ENCODE measurements around the gene VWA7. TPM values are rescaled to one million over a fixed set of nuclear protein-coding genes. Genes with fewer than 3 reads are reported as not detected.

VWA7 gene
- polyA plus RNA-seq, 1 of the 3 experiments (the other 2 are of a cell fraction) = 0.56 TPM

DNA sequence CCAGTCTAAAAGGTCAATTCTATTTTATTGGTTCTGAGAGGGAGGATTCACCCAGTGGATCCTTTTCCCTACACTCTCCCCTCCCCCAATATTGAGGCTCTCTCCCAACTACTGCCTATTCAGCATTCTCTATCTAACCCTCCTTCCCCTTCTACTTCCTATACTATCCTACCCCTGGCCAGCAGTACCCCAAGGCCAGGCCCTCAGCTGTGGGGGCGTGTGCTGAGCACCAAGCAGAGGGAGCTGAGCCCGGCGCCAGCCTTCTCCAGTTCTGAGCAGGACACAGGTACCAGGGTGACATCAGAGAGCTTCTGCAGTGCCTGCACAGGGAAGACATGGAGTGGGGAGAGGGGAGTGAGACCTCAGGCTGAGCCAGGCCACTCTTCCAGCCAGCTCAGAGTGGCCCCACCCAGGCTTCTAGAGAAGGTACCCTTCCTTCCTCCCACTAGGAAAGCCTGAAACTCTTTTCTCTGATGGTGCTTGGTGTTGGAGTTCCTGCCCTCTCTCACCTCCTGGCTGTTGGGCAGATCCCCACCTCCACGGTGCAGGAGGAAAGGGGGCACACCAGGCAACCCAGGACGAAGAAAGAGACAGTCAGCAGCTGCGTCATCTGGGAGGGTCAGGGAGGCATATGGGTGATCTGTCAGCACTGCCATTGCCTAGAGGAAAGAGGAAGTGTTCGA, 50.0 kb downstream of the VWA7 start (continued):
- TF ChIP-seq, protein P1, sequence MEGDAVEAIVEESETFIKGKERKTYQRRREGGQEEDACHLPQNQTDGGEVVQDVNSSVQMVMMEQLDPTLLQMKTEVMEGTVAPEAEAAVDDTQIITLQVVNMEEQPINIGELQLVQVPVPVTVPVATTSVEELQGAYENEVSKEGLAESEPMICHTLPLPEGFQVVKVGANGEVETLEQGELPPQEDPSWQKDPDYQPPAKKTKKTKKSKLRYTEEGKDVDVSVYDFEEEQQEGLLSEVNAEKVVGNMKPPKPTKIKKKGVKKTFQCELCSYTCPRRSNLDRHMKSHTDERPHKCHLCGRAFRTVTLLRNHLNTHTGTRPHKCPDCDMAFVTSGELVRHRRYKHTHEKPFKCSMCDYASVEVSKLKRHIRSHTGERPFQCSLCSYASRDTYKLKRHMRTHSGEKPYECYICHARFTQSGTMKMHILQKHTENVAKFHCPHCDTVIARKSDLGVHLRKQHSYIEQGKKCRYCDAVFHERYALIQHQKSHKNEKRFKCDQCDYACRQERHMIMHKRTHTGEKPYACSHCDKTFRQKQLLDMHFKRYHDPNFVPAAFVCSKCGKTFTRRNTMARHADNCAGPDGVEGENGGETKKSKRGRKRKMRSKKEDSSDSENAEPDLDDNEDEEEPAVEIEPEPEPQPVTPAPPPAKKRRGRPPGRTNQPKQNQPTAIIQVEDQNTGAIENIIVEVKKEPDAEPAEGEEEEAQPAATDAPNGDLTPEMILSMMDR (IDR thresholded peaks at IDR 0.05) = no peak

DNA sequence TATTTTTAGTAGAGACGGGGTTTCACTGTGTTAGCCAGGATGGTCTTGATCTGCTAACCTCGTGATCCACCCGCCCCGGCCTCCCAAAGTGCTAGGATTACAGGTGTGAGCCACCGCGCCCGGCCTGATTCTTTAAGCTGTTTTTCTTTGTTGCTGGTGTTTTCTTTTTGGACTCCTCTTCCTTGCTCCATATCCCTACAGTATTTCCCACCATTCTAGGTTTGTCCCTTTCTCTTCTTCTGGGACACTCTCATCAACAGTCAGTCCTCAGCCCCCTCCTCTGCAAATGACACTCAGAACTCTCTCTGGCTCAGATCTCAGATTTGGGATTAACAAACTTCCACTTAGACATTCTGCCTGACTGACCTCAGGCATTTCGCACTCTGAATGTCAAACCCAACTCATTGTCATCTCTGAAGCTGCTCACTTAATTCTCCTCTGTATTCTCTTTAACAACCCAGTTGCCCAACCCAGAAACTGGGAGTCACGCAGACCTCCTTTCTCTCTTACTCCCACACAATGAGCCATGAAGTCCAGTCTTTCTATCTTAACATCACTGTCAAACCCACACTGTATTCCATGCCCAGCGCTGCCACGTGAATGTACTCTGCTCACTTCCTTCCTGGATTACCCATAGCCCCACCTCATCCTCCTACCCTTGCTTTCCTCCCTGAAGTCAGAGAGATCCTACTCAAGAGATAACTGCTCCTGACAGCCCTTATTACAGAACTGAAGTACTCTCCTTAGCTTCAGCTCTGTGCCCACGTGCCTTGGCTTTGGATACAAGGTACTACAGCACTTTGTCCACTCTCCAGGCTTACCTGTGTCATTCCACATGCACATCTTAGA, 51.4 kb downstream of the VWA7 start:
- H3K4me2 ChIP-seq = no peak overlapping the region
- CTCF ChIA-PET = no interaction called here
- H3K27ac ChIP-seq (ENCODE audit: low read depth in 2 of 2, low read length in 1 of 2) = no peak overlapping the region
- H3K9me3 ChIP-seq = no peaks in the 10 kb centered on the region
- no peak overlapping the region for H3K4me3 ChIP-seq (ENCODE audit: low read depth in 2 of 2, low read length in 1 of 2)
- H3K4me1 ChIP-seq (ENCODE audit: control insufficient read depth in 1 of 2, insufficient read depth in 2 of 2, low read depth in 1 of 2, low read length in 1 of 2) = peaks cover 11 to 12% of the 10 kb centered on the region in 2 experiments; a peak in 1 of 4 replicates
- WGBS (ENCODE audit: low lambda C conversion rate) = 92% methylated on average over 12 of the region's 12 CpGs
- peaks cover 13% of the 10 kb centered on the region; the same call in 1 of the 2 replicates for H3K79me2 ChIP-seq (ENCODE audit: insufficient read depth)
- TF ChIP-seq GABPA (IDR thresholded peaks at IDR 0.05; ENCODE audit: low read depth) (no peak), FOSL2 (IDR thresholded peaks at IDR 0.05; ENCODE audit: borderline replicate concordance, low read depth) (no peak), ELF1 (IDR thresholded peaks at IDR 0.05) (no peak), SIN3A (IDR thresholded peaks at IDR 0.05; ENCODE audit: borderline replicate concordance, low read depth, low read length) (no peak), RCOR1 (IDR thresholded peaks at IDR 0.05; ENCODE audit: low read length) (no peak), TEAD4 (IDR thresholded peaks at IDR 0.05; ENCODE audit: borderline replicate concordance, insufficient read depth) (no peak), RAD21 (IDR thresholded peaks at IDR 0.05; ENCODE audit: low read length) (no peak)
- TF ChIP-seq, protein P2, sequence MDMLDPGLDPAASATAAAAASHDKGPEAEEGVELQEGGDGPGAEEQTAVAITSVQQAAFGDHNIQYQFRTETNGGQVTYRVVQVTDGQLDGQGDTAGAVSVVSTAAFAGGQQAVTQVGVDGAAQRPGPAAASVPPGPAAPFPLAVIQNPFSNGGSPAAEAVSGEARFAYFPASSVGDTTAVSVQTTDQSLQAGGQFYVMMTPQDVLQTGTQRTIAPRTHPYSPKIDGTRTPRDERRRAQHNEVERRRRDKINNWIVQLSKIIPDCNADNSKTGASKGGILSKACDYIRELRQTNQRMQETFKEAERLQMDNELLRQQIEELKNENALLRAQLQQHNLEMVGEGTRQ (IDR thresholded peaks at IDR 0.05; ENCODE audit: borderline replicate concordance, low read depth, low read length) = no peak
- TF ChIP-seq, protein P3, sequence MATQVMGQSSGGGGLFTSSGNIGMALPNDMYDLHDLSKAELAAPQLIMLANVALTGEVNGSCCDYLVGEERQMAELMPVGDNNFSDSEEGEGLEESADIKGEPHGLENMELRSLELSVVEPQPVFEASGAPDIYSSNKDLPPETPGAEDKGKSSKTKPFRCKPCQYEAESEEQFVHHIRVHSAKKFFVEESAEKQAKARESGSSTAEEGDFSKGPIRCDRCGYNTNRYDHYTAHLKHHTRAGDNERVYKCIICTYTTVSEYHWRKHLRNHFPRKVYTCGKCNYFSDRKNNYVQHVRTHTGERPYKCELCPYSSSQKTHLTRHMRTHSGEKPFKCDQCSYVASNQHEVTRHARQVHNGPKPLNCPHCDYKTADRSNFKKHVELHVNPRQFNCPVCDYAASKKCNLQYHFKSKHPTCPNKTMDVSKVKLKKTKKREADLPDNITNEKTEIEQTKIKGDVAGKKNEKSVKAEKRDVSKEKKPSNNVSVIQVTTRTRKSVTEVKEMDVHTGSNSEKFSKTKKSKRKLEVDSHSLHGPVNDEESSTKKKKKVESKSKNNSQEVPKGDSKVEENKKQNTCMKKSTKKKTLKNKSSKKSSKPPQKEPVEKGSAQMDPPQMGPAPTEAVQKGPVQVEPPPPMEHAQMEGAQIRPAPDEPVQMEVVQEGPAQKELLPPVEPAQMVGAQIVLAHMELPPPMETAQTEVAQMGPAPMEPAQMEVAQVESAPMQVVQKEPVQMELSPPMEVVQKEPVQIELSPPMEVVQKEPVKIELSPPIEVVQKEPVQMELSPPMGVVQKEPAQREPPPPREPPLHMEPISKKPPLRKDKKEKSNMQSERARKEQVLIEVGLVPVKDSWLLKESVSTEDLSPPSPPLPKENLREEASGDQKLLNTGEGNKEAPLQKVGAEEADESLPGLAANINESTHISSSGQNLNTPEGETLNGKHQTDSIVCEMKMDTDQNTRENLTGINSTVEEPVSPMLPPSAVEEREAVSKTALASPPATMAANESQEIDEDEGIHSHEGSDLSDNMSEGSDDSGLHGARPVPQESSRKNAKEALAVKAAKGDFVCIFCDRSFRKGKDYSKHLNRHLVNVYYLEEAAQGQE (IDR thresholded peaks at IDR 0.05; ENCODE audit: low read depth, low read length) = no peak
- TF ChIP-seq, protein P4, sequence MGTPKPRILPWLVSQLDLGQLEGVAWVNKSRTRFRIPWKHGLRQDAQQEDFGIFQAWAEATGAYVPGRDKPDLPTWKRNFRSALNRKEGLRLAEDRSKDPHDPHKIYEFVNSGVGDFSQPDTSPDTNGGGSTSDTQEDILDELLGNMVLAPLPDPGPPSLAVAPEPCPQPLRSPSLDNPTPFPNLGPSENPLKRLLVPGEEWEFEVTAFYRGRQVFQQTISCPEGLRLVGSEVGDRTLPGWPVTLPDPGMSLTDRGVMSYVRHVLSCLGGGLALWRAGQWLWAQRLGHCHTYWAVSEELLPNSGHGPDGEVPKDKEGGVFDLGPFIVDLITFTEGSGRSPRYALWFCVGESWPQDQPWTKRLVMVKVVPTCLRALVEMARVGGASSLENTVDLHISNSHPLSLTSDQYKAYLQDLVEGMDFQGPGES (IDR thresholded peaks at IDR 0.05; ENCODE audit: low read depth, low read length) = no peak
- TF ChIP-seq, protein P5, sequence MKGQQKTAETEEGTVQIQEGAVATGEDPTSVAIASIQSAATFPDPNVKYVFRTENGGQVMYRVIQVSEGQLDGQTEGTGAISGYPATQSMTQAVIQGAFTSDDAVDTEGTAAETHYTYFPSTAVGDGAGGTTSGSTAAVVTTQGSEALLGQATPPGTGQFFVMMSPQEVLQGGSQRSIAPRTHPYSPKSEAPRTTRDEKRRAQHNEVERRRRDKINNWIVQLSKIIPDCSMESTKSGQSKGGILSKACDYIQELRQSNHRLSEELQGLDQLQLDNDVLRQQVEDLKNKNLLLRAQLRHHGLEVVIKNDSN (IDR thresholded peaks at IDR 0.05; ENCODE audit: borderline replicate concordance, low read depth) = no peak
- peaks cover 23 to 28% of the 10 kb centered on the region in 2 experiments for H3K36me3 ChIP-seq (replicated peaks in 1 of 2; ENCODE audit: control insufficient read depth in 1 of 2, insufficient read depth in 2 of 2, low read length in 1 of 2)
- peaks cover 12% of the 10 kb centered on the region for H3F3A ChIP-seq (replicated peaks; ENCODE audit: insufficient read depth)
- H2AFZ ChIP-seq (ENCODE audit: low read depth) = no peak overlapping the region
- H3K9ac ChIP-seq = no peak overlapping the region
- no peak for DNase-seq
- H3K9me2 ChIP-seq = no peaks in the 10 kb centered on the region
- H3K27me3 ChIP-seq (ENCODE audit: insufficient read depth) = no peaks in the 10 kb centered on the region
- POLR2A ChIA-PET = interaction anchor here (0.5 kb wide), 1 partner anchor 107 kb away, joined by 3 read pairs; no protein-coding TSS in a partner anchor
- H4K20me1 ChIP-seq (ENCODE audit: insufficient read depth) = peaks cover 6% of the 10 kb centered on the region; the same call in 1 of the 2 replicates

Data from SK-N-SH (cell line).